ENCODE results near the gene CLEC4A. TPM values are rescaled to one million over a fixed set of nuclear protein-coding genes. Genes with fewer than 3 reads are reported as not detected.
A peak's percentile ranks its signal among the peaks of the same experiment; 100 is the strongest.
"Not testable (repeated sequence)": the region's sequence is repeated elsewhere in the genome, so short reads cannot be mapped to it uniquely, and the experiment has no call there.

CLEC4A gene
- total RNA-seq, 4 donors from 2014 or later = 2.7 to 3.5 TPM; not detected in 2

DNA sequence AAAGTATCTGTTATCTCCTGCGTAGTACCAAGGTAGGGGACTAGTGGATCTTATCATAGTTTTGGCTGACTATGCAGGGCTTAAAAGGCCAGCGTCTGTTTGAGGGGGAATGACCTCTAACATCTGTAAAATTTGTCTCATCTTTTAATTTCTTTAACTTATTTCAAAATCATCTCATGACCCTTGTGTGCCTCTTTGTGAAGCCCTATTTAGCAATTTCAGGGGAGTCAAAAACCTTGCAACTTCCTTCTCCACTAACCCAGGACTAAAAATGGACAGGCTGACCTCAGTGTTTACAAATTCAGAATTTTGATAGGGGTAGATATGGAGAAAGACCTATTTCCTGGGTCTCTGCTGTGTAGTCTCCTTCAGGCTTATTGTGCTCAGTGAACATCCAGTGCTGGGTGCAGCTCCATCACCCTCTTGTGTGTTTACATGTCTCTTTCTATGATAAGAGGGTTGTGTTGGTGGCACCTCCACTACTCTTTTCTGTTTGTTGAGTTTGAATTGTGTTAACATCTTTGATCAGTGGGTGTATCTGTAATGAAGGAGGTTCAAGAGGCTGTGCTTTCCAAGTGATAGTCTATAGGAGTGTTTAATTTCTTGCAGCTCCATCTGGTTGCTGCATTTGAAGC is 27.0 kb upstream of the CLEC4A start:
- TF ChIP-seq, protein P1, sequence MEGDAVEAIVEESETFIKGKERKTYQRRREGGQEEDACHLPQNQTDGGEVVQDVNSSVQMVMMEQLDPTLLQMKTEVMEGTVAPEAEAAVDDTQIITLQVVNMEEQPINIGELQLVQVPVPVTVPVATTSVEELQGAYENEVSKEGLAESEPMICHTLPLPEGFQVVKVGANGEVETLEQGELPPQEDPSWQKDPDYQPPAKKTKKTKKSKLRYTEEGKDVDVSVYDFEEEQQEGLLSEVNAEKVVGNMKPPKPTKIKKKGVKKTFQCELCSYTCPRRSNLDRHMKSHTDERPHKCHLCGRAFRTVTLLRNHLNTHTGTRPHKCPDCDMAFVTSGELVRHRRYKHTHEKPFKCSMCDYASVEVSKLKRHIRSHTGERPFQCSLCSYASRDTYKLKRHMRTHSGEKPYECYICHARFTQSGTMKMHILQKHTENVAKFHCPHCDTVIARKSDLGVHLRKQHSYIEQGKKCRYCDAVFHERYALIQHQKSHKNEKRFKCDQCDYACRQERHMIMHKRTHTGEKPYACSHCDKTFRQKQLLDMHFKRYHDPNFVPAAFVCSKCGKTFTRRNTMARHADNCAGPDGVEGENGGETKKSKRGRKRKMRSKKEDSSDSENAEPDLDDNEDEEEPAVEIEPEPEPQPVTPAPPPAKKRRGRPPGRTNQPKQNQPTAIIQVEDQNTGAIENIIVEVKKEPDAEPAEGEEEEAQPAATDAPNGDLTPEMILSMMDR (IDR thresholded peaks at IDR 0.05) = no peak
- no peak for TF ChIP-seq POLR2A (IDR thresholded peaks at IDR 0.05)
- no peak overlapping the region for H3K27ac ChIP-seq
- H3K9me3 ChIP-seq = no peaks in the 10 kb centered on the region
- H3K36me3 ChIP-seq = peaks cover 49 to 55% of the 10 kb centered on the region in 2 donors
- no peak for DNase-seq
- intact Hi-C loops (cut with DNase I) = no loop called here
- H3K4me1 ChIP-seq = no peaks in the 10 kb centered on the region
- H3K27me3 ChIP-seq = no peaks in the 10 kb centered on the region
- 94 to 97% methylated on average over 2 of the region's 2 CpGs for WGBS, 2 donors
- no peak overlapping the region for H3K4me3 ChIP-seq (replicated peaks in 1 of 3)

DNA sequence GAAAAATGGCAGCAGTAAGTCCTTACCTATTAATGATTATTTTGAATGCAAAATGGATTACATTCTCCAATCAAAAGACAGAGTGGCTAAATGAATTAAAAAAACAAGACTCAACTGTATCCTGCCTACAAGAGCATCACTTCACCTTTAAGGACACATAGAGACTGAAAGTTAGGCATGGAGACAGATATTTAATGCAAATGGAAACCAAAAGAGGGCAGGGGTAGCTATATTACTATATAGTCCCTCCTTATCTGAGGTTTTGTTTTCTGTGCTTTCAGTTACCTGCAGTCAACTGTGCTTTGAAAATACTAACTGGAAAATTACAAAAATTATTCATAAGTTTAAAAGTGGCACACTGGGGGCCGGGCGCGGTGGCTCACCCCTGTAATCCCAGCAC is 24.2 kb upstream of the CLEC4A start:
- Histone ChIP-seq H3K4me3 (replicated peaks in 1 of 3) (no peak overlapping the region), H3K4me1 (no peaks in the 10 kb centered on the region), H3K27ac (no peak overlapping the region), H3K27me3 (no peaks in the 10 kb centered on the region), H3K36me3 (peaks cover 25 to 28% of the 10 kb centered on the region in 2 donors), H3K9me3 (no peaks in the 10 kb centered on the region)
- DNase-seq = no peak
- WGBS, 2 donors = 96 to 98% methylated on average over 3 of the region's 3 CpGs
- no peak for TF ChIP-seq POLR2A (IDR thresholded peaks at IDR 0.05)
- TF ChIP-seq, protein P1 (IDR thresholded peaks at IDR 0.05) = no peak
- intact Hi-C loops (cut with DNase I) = no loop called here

DNA sequence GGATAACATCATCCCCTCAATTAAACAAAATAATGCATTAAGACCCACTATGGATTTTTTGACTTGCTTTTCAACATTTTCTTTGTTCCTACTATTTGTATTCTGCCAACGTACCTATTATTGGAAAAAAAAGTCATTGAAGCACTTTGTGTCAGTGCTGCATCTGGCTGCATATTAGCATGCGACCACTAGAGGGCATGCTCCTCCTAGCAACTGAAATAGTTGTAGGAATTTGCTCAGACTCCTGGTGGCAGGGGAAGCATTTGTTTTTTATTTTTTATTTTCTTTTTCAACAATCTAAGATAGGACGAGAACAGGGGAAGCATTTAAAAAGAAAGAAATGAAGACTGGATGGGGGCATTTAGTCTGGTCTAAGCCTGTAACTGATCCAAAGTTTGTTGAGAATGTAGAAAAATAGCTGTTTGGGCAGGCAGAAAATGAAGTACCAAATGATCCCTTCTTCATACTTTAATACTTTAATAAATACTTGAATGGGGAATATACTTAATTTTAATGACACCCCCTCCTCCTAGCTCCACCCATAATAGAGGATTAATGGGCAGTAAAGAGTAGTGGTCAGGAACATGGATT is 14.5 kb upstream of the CLEC4A start:
- 1 to 2% methylated on average over 3 of the region's 3 CpGs for WGBS, 2 donors
- no peak overlapping the region for H3K4me3 ChIP-seq (replicated peaks in 1 of 3)
- no peaks in the 10 kb centered on the region for H3K4me1 ChIP-seq
- H3K27ac ChIP-seq = no peak overlapping the region
- H3K36me3 ChIP-seq = no peaks in the 10 kb centered on the region
- intact Hi-C loops (cut with DNase I) = loop anchor here (5.0 kb wide), 1 partner anchor 123 kb away; no protein-coding TSS in a partner anchor
- no peaks in the 10 kb centered on the region for H3K27me3 ChIP-seq
- TF ChIP-seq, protein P1 (IDR thresholded peaks at IDR 0.05) = peak; percentile 83 to 99 (median 95)
- no peak for TF ChIP-seq POLR2A (IDR thresholded peaks at IDR 0.05)
- peak; percentile 75 to 78 for DNase-seq
- no peaks in the 10 kb centered on the region for H3K9me3 ChIP-seq

DNA sequence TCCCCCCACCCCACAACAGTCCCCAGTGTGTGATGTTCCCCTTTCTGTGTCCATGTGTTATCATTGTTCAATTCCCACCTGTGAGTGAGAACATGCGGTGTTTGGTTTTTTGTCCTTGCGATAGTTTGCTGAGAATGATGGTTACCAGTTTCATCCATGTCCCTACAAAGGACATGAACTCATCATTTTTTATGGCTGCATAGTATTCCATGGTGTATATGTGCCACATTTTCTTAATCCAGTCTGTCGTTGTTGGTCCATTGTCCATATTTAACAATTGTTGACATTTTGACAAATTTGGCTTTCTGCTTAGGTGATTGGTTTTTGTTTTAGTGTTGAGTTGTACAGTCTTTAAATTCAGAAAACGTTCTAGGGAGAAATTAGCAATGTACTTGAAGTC is 10.3 kb upstream of the CLEC4A start:
- DNase-seq; intact Hi-C loops (cut with DNase I); H3K27me3 ChIP-seq; H3K4me3 ChIP-seq (replicated peaks in 1 of 3); H3K9me3 ChIP-seq; H3K27ac ChIP-seq; H3K4me1 ChIP-seq; H3K36me3 ChIP-seq: not testable (repeated sequence)
- 97% methylated on average over 4 of the region's 4 CpGs for WGBS, 2 donors

DNA sequence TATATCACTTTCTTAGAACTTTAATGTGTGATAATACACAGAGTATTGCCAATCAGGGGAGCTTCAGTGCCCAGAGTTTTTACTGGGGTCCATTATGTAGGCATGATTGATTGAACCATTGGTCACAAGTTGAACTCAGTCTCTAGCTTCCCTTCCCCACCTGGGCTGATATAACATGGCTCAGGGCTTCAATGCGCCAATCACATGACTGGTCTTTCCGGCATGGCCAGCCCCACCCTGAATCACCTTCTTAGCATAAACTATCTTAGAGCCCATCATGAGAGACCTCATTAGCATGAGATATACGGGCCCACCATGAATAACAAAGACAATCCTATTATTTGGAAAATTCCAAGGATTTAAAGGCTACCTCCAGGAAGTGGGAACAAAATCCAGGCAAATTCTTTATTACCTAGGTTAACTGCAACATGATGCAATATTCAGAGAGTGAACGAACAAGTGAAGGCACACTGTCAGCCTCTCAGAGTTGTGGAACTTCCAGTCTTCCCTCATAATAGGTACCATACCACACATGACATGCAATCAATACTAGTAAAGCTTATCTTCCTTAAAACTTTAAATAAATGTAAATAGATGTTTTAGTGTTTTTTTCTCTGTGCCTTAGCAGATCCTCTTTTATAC is 3.2 kb upstream of the CLEC4A start:
- no peak overlapping the region for H3K27ac ChIP-seq
- WGBS, 2 donors = 87 to 94% methylated on average over 4 of the region's 4 CpGs
- TF ChIP-seq, protein P1 (IDR thresholded peaks at IDR 0.05) = no peak
- TF ChIP-seq POLR2A (IDR thresholded peaks at IDR 0.05) = no peak
- H3K9me3 ChIP-seq = no peaks in the 10 kb centered on the region
- H3K36me3 ChIP-seq = no peaks in the 10 kb centered on the region
- intact Hi-C loops (cut with DNase I) = no loop called here
- H3K4me1 ChIP-seq = no peaks in the 10 kb centered on the region
- no peak overlapping the region for H3K4me3 ChIP-seq (replicated peaks in 1 of 3)
- no peaks in the 10 kb centered on the region for H3K27me3 ChIP-seq
- no peak for DNase-seq
